A549 (cell line): ENCODE data around the gene SASH1. TPM values are rescaled to one million over a fixed set of nuclear protein-coding genes. Genes with fewer than 3 reads are reported as not detected.

Experiments
- ATAC-seq, 2 experiments: fragments of 200-7000 bp in 1 of 2; fragments of >200 bp in 1 of 2; cut with Nextera tagmentation in 1 of 2; cut with Tn5 transposase in 1 of 2; 3 replicates each; pipeline versions ENCODE4 v1.8.0 to v1.9.1; 2018 to 2020; ENCODE audit warnings: mild to moderate bottlenecking in 1 of 2, moderate library complexity in 1 of 2
- CTCF ChIA-PET: fragments of 300-600 bp; sonication (Branson Sonifier 250); formaldehyde crosslinking; extraction: SDS; loops from one replicate; lab custom pipeline; 2021; ENCODE audit warnings: antibody characterized with exemption, inconsistent platforms; lab: Yijun Ruan, JAX
- POLR2A ChIA-PET: fragments of 350-600 bp; formaldehyde crosslinking; extraction: SDS; loops from one replicate; lab custom pipeline; 2021; ENCODE audit warnings: antibody characterized with exemption, inconsistent platforms; lab: Yijun Ruan, JAX
- DNase-seq, 2 experiments: peaks; one replicate each; pipeline versions ENCODE4 v3.0.0 to v3.0.0-alpha.2; 2011 to 2016; ENCODE audit warnings: low read depth in 1 of 2, low spot score in 1 of 2
- FAIRE-seq: peaks from 2 replicates; lab custom pipeline; 2011; peaks lifted over from hg19 to GRCh38; lab: Jason Lieb, UNC
- H3K27ac ChIP-seq, 2 experiments: fragments of >200 bp; sonication (Bioruptor Twin); formaldehyde crosslinking; 3 replicates each; pipeline ENCODE4 v1.5.1; 2016 to 2017
- H3K4me1 ChIP-seq: fragments of >200 bp; sonication (Bioruptor Twin); formaldehyde crosslinking; 3 replicates; pipeline ENCODE4 v1.6.1; 2016
- H3K4me2 ChIP-seq: fragments of >200 bp; sonication (Bioruptor Twin); formaldehyde crosslinking; 3 replicates; pipeline ENCODE4 v1.6.1; 2016
- H3K4me3 ChIP-seq: fragments of >200 bp; sonication (Bioruptor Twin); formaldehyde crosslinking; 3 replicates; pipeline ENCODE4 v1.5.1; 2016
- H3K9me3 ChIP-seq: fragments of >200 bp; sonication (Bioruptor Twin); formaldehyde crosslinking; 3 replicates; pipeline ENCODE4 v1.6.1; 2016
- ATOH8 ChIP-seq: fragments of 250-450 bp; sonication (Bioruptor Pico); IDR thresholded peaks from 2 replicates; pipeline ENCODE4 v1.5.0; 2020; ENCODE audit warnings: low read depth, mild to moderate bottlenecking, moderate library complexity
- BHLHE40 ChIP-seq: IDR thresholded peaks from 2 replicates; pipeline ENCODE4 v1.6.1; 2012; ENCODE audit warnings: low read depth, low read length, inconsistent platforms
- CBX2 ChIP-seq: fragments of 200-600 bp; sonication (generic); IDR thresholded peaks from 2 replicates; pipeline ENCODE4 v1.6.1; 2016; ENCODE audit warnings: low read depth, mild to moderate bottlenecking, borderline replicate concordance
- CBX8 ChIP-seq: fragments of 200-600 bp; sonication (generic); IDR thresholded peaks from 2 replicates; pipeline ENCODE4 v1.6.1; 2016
- CHD4 ChIP-seq: fragments of 200-600 bp; sonication (generic); IDR thresholded peaks from 2 replicates; pipeline ENCODE4 v1.6.1; 2016; ENCODE audit warnings: antibody characterized with exemption, mild to moderate bottlenecking, borderline replicate concordance
- EHF ChIP-seq: fragments of 250-450 bp; sonication (Bioruptor Pico); IDR thresholded peaks from 2 replicates; pipeline ENCODE4 v1.5.0; 2020; ENCODE audit warnings: mild to moderate bottlenecking
- EHMT2 ChIP-seq: fragments of 200-600 bp; sonication (generic); IDR thresholded peaks from 2 replicates; pipeline ENCODE4 v1.6.1; 2016; ENCODE audit warnings: antibody characterized with exemption, low read depth, mild to moderate bottlenecking, moderate library complexity
- FOSB ChIP-seq: fragments of 250-450 bp; sonication (Bioruptor Pico); IDR thresholded peaks from 2 replicates; pipeline ENCODE4 v1.5.0; 2020; ENCODE audit warnings: mild to moderate bottlenecking, moderate library complexity
- FOSL2 ChIP-seq, 2 experiments: fragments of 450-650 bp in 1 of 2; fragments of >200 bp in 1 of 2; sonication (Bioruptor Twin) in 1 of 2; formaldehyde crosslinking; IDR thresholded peaks; 2 replicates each; pipeline versions ENCODE4 v1.5.0 to v1.6.1; 2016 to 2020; ENCODE audit warnings: mild to moderate bottlenecking in 1 of 2, moderate library complexity in 1 of 2
- FOXS1 ChIP-seq: fragments of 250-450 bp; sonication (Bioruptor Pico); IDR thresholded peaks from 2 replicates; pipeline ENCODE4 v1.5.0; 2020; ENCODE audit warnings: mild to moderate bottlenecking, moderate library complexity
- HMGXB4 ChIP-seq: fragments of 250-450 bp; sonication (Bioruptor Pico); IDR thresholded peaks from 2 replicates; pipeline ENCODE4 v1.5.0; 2021; ENCODE audit warnings: mild to moderate bottlenecking, moderate library complexity, borderline replicate concordance
- JUN ChIP-seq, 2 experiments: fragments of >200 bp; sonication (Bioruptor Twin); formaldehyde crosslinking; IDR thresholded peaks; 2 replicates in 1 of 2; 3 replicates in 1 of 2; pipeline ENCODE4 v1.6.1; 2016 to 2017
- JUNB ChIP-seq: fragments of >200 bp; sonication (Bioruptor Twin); formaldehyde crosslinking; IDR thresholded peaks from 2 replicates; pipeline ENCODE4 v1.6.1; 2016
- KDM1A ChIP-seq: fragments of 200-600 bp; sonication (generic); IDR thresholded peaks from 2 replicates; pipeline ENCODE4 v1.6.1; 2016; ENCODE audit warnings: low read depth, mild to moderate bottlenecking
- MAZ ChIP-seq: fragments of 150-350 bp; IDR thresholded peaks from 2 replicates; pipeline ENCODE4 v1.6.1; 2014; ENCODE audit warnings: antibody characterized with exemption, low read depth, low read length, borderline replicate concordance
- NFE2L2 ChIP-seq: fragments of 150-350 bp; conservative IDR thresholded peaks from 2 replicates; pipeline ENCODE4 v1.6.1; 2014; ENCODE audit warnings: low read length
- NPAS2 ChIP-seq: fragments of 250-450 bp; sonication (Bioruptor Pico); IDR thresholded peaks from 2 replicates; pipeline ENCODE4 v1.8.0; 2022; ENCODE audit warnings: mild to moderate bottlenecking, moderate library complexity, borderline replicate concordance
- NR3C1 ChIP-seq: fragments of >200 bp; sonication (Bioruptor Twin); formaldehyde crosslinking; IDR thresholded peaks from 3 replicates; pipeline ENCODE4 v1.6.1; 2017
- PHF8 ChIP-seq: fragments of 200-600 bp; sonication (generic); IDR thresholded peaks from 2 replicates; pipeline ENCODE4 v1.6.1; 2016; ENCODE audit warnings: low read depth, mild to moderate bottlenecking, antibody characterized with exemption, moderate library complexity, borderline replicate concordance
- RCOR1 ChIP-seq: fragments of 150-350 bp; IDR thresholded peaks from 2 replicates; pipeline ENCODE4 v1.6.1; 2014; ENCODE audit warnings: antibody characterized with exemption, low read length, low read depth
- ZSCAN20 ChIP-seq: fragments of 250-450 bp; sonication (Bioruptor Pico); IDR thresholded peaks from 2 replicates; pipeline ENCODE4 v1.8.0; 2022; ENCODE audit warnings: mild to moderate bottlenecking, moderate library complexity
- WGBS: methylation state at CpG from one replicate; pipeline ENCODE4 v1.1.6; 2017; ENCODE audit errors: missing lambda C conversion rate; 5-methylcytosine and 5-hydroxymethylcytosine counted together
- polyA plus RNA-seq, 4 experiments: library from polyadenylated mRNA; depleted of rRNA in 3 of 4; stranded (reverse); fragments of >200 nt; fragmentation: RNase III in 1 of 4; extraction: RNeasy Plus Mini Kit Qiagen cat#74134 plus additional on column Dnase treatment in 1 of 4; gene quantifications; 2 replicates in 3 of 4; 3 replicates in 1 of 4; pipeline ENCODE4 v1.2.3, GENCODE V29; 2011 to 2017
- TF ChIP-seq, protein P1 (sequence below): fragments of >200 bp; sonication (Bioruptor Twin); formaldehyde crosslinking; IDR thresholded peaks from 3 replicates; pipeline ENCODE4 v1.6.1; 2016
- TF ChIP-seq, protein P2 (sequence below): fragments of >200 bp; sonication (Bioruptor Twin); formaldehyde crosslinking; IDR thresholded peaks from 3 replicates; pipeline ENCODE4 v1.5.1; 2016

Gene SASH1
- polyA plus RNA-seq, 2 of the 4 experiments (the other 2 are of a cell fraction) = 2.5 to 3.0 TPM

DNA sequence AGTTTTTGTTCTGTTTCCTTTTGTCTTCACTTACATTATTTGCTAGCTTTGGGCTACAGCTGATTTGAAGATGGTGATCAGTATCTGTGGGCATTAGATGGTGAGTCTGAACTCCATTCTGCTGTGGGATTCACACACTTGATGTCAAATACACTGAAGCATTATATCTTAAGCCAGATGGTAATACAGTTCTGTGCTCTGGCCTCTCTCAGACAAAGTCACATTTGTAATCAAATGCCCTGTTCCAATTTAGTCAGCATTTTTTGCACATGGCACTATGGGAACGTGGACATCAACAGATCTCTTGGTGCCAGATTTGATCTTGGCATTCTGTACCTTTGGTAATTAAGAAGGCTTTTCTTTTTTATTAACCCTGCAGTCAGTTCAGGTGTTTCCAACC is 56.0 kb downstream of the SASH1 start:
- DNase-seq (no peak), FAIRE-seq (no peak), ATAC-seq (no peak)
- TF ChIP-seq NPAS2 (CRISPR knock-in tag) (no peak), KDM1A (no peak), JUNB (no peak), EHF (no peak), FOXS1 (CRISPR knock-in tag) (no peak), NFE2L2 (no peak), ATOH8 (CRISPR knock-in tag) (no peak), ZSCAN20 (no peak), EHMT2 (no peak)
- no peaks in the 10 kb centered on the region for H3K4me1 ChIP-seq
- no peak overlapping the region for H3K27ac ChIP-seq
- POLR2A ChIA-PET = no interaction called here
- CTCF ChIA-PET = no interaction called here
- no peaks in the 10 kb centered on the region for H3K9me3 ChIP-seq
- H3K4me3 ChIP-seq = no peak overlapping the region
- 63% methylated on average over 1 of the region's 1 CpG for WGBS
- no peak overlapping the region for H3K4me2 ChIP-seq

- POLR2A ChIA-PET = no interaction called here
- 67% methylated on average over 3 of the region's 3 CpGs for WGBS
- Histone ChIP-seq H3K9me3 (no peaks in the 10 kb centered on the region), H3K4me1 (peaks cover 13% of the 10 kb centered on the region; the same call in 2 of the 3 replicates), H3K4me3 (no peak overlapping the region)
- DNase-seq = no peak
- CTCF ChIA-PET = interaction anchor here (1.0 to 1.3 kb wide), 2 partner anchors 207 to 221 kb away, joined by 3 read pairs; no protein-coding TSS in a partner anchor
- TF ChIP-seq PHF8 (no peak), ATOH8 (CRISPR knock-in tag) (no peak), NR3C1 (no peak), CBX2 (no peak), BHLHE40 (no peak), ZSCAN20 (no peak), FOSL2 (IDR thresholded peaks at IDR 0.05) (no peak), FOSL2 (CRISPR knock-in tag; IDR thresholded peaks at IDR 0.05) (no peak), MAZ (no peak), HMGXB4 (CRISPR knock-in tag) (no peak), CBX8 (no peak), CHD4 (no peak), RCOR1 (no peak), JUN (IDR thresholded peaks at IDR 0.05) (no peak), EHF (no peak), FOSB (CRISPR knock-in tag) (no peak)
- TF ChIP-seq, protein P1, sequence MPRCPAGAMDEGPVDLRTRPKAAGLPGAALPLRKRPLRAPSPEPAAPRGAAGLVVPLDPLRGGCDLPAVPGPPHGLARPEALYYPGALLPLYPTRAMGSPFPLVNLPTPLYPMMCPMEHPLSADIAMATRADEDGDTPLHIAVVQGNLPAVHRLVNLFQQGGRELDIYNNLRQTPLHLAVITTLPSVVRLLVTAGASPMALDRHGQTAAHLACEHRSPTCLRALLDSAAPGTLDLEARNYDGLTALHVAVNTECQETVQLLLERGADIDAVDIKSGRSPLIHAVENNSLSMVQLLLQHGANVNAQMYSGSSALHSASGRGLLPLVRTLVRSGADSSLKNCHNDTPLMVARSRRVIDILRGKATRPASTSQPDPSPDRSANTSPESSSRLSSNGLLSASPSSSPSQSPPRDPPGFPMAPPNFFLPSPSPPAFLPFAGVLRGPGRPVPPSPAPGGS = no peak
- TF ChIP-seq, protein P2, sequence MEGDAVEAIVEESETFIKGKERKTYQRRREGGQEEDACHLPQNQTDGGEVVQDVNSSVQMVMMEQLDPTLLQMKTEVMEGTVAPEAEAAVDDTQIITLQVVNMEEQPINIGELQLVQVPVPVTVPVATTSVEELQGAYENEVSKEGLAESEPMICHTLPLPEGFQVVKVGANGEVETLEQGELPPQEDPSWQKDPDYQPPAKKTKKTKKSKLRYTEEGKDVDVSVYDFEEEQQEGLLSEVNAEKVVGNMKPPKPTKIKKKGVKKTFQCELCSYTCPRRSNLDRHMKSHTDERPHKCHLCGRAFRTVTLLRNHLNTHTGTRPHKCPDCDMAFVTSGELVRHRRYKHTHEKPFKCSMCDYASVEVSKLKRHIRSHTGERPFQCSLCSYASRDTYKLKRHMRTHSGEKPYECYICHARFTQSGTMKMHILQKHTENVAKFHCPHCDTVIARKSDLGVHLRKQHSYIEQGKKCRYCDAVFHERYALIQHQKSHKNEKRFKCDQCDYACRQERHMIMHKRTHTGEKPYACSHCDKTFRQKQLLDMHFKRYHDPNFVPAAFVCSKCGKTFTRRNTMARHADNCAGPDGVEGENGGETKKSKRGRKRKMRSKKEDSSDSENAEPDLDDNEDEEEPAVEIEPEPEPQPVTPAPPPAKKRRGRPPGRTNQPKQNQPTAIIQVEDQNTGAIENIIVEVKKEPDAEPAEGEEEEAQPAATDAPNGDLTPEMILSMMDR = no peak
- TF ChIP-seq, all 56 proteins: peak for 0
- H3K4me2 ChIP-seq = no peak overlapping the region
- no peak for ATAC-seq
- H3K27ac ChIP-seq = no peak overlapping the region
- FAIRE-seq = no peak
These were observed 58.9 kb downstream of the SASH1 start for GRCh38 chr6:148401571-148401970.
